Right cardiac atrium (tissue), 5 donors: Measurements from ENCODE around the gene TMEM101. TPM values are rescaled to one million over a fixed set of nuclear protein-coding genes. Genes with fewer than 3 reads are reported as not detected.

Source experiments
- ATAC-seq, 2 donors: fragments of 200-7000 bp; cut with Tn5 transposase; one replicate each; pipeline versions ENCODE4 v1.8.0 to v1.9.1; 2020; ENCODE audit warnings: moderate library complexity in 2 of 2, mild to moderate bottlenecking in 1 of 2
- DNase-seq, 3 donors: peaks; one replicate each; pipeline ENCODE4 v3.0.0-alpha.2; 2020
- H3K27ac ChIP-seq: one replicate; pipeline ENCODE4 v1.5.1; 2013; ENCODE audit warnings: mild to moderate bottlenecking, low read length, control low read depth, moderate library complexity
- H3K27me3 ChIP-seq: one replicate; pipeline ENCODE4 v1.6.1; 2013; ENCODE audit not compliant: control insufficient read depth, insufficient read depth
- H3K4me1 ChIP-seq: one replicate; pipeline ENCODE4 v1.6.1; 2013; ENCODE audit warnings: low read length; ENCODE audit not compliant: control insufficient read depth, insufficient read depth
- H3K4me3 ChIP-seq: one replicate; pipeline ENCODE4 v1.5.1; 2013; ENCODE audit warnings: low read length, control low read depth
- H3K9me3 ChIP-seq: one replicate; pipeline ENCODE4 v1.6.1; 2013; ENCODE audit warnings: low read length; ENCODE audit not compliant: control insufficient read depth
- WGBS: extraction: QIAGEN DNeasy Blood & Tissue Kit; methylation state at CpG from one replicate; pipeline ENCODE4 v1.1.7; 2013; 5-methylcytosine and 5-hydroxymethylcytosine counted together
- intact Hi-C, 4 donors: fragments of 100-400 bp; cut with DNase I; formaldehyde crosslinking; loops; one replicate each; pipeline versions ENCODE4 v1.11.0 to v1.14.0; 2022 to 2023
- polyA plus RNA-seq: library from polyadenylated mRNA; stranded (reverse); fragments of 200-250 nt; gene quantifications from one replicate; pipeline ENCODE4 v1.2.3, GENCODE V29; 2013
- total RNA-seq, 4 donors: library from RNA; stranded (reverse); fragmentation: NEBNext Ultra II Directional; extraction: Animal tissue kit (Norgen Biotek cat#: 25700); gene quantifications; one replicate each; pipeline ENCODE4 v1.2.1, GENCODE V29; 2021
- donor health status: healthy with polysubstance abuse.
- donor health status: DM: no; HTN: yes; CAD: no.
- donor health status: DM: no; HTN: no; CAD: no.
- donor health status: DM: no; HTN: yes; CAD: no; lungs with severe emphysema.
- donor health status: DM: yes; HTN: yes; CAD: no.

TMEM101 gene
- total and polyA plus RNA-seq, 5 donors, result 13.7 to 21.1 (median 19.8) TPM

- no peaks in the 10 kb centered on the region for H3K9me3 ChIP-seq
- H3K27ac ChIP-seq, result no peak overlapping the region
- H3K27me3 ChIP-seq, result no peaks in the 10 kb centered on the region
- peak overlapping the region; percentile 36 for H3K4me3 ChIP-seq
- WGBS, result under 1% methylated on average over 40 of the region's 40 CpGs
- ATAC-seq, result peak; percentile 94
- peaks cover 3% of the 10 kb centered on the region for H3K4me1 ChIP-seq
- peak; percentile 99 to 100 (median 99) for DNase-seq
- intact Hi-C loops, result loop anchor here in 1 of 4 donors (5.0 kb wide), 1 partner anchor 36 kb away; no protein-coding TSS in a partner anchor
Observed at GRCh38 chr17:44006598-44007345, 8.0 kb downstream of the TMEM101 start.

- Histone ChIP-seq H3K27me3 (no peaks in the 10 kb centered on the region), H3K27ac (no peak overlapping the region), H3K4me1 (peaks cover 3% of the 10 kb centered on the region), H3K4me3 (peak overlapping the region; percentile 36), H3K9me3 (no peaks in the 10 kb centered on the region)
- peak in 1 of 2 donors; percentile 1 for ATAC-seq
- no peak for DNase-seq
- 2% methylated on average over 21 of the region's 21 CpGs for WGBS
- intact Hi-C loops, result loop anchor here in 1 of 4 donors (5.0 kb wide), 1 partner anchor 36 kb away; no protein-coding TSS in a partner anchor
Observed at GRCh38 chr17:44006272-44006597, 8.5 kb downstream of the TMEM101 start.

- ATAC-seq (peak; percentile 9 to 10), DNase-seq (peak in 2 of 3 donors; percentile 60 to 75)
- Histone ChIP-seq H3K4me3 (peak overlapping the region; percentile 36), H3K9me3 (no peaks in the 10 kb centered on the region), H3K4me1 (peaks cover 3% of the 10 kb centered on the region), H3K27ac (no peak overlapping the region), H3K27me3 (no peaks in the 10 kb centered on the region)
- WGBS, result 5% methylated on average over 59 of the region's 59 CpGs
- intact Hi-C loops, result loop anchor here in 1 of 4 donors (5.0 kb wide), 1 partner anchor 37 kb away; no protein-coding TSS in a partner anchor
Observed at GRCh38 chr17:44005527-44006271, 9.1 kb downstream of the TMEM101 start.

- Histone ChIP-seq H3K27me3 (no peaks in the 10 kb centered on the region), H3K27ac (no peak overlapping the region), H3K4me1 (peaks cover 3% of the 10 kb centered on the region), H3K9me3 (no peaks in the 10 kb centered on the region), H3K4me3 (peak overlapping the region; percentile 2)
- WGBS, result 4% methylated on average over 71 of the region's 71 CpGs
- peak in 2 of 3 donors; percentile 64 to 71 for DNase-seq
- intact Hi-C loops, result loop anchor here in 1 of 4 donors (5.0 kb wide), 1 partner anchor 37 kb away; no protein-coding TSS in a partner anchor
- no peak for ATAC-seq
Observed at GRCh38 chr17:44004761-44005526, 9.8 kb downstream of the TMEM101 start.

- peak in 2 of 3 donors; percentile 63 to 72 for DNase-seq
- H3K27me3 ChIP-seq, result no peaks in the 10 kb centered on the region
- H3K27ac ChIP-seq, result no peak within 1 kb of the TSS
- intact Hi-C loops, result no loop called here
- peak within 1 kb of the TSS; percentile 36 for H3K4me3 ChIP-seq
- ATAC-seq, result no peak
- no peaks in the 10 kb centered on the region for H3K9me3 ChIP-seq
- WGBS, result 13% methylated on average over 25 of the region's 25 CpGs
- peaks cover 3% of the 10 kb centered on the region for H3K4me1 ChIP-seq
Observed at GRCh38 chr17:44004077-44004760, 10.5 kb downstream of the TMEM101 start, which contains the start of gene NAGS. Gene NAGS, plus strand, starts transcription at chr17:44004622. Its CDS starts 42 bp downstream, at chr17:44004664.

- H3K27me3 ChIP-seq, result no peaks in the 10 kb centered on the region
- peak in 1 of 2 donors; percentile 2 for ATAC-seq
- H3K27ac ChIP-seq, result no peak overlapping the region
- H3K9me3 ChIP-seq, result no peaks in the 10 kb centered on the region
- 62% methylated on average over 9 of the region's 9 CpGs for WGBS
- intact Hi-C loops, result no loop called here
- H3K4me3 ChIP-seq, result no peak overlapping the region
- no peak for DNase-seq
- H3K4me1 ChIP-seq, result peaks cover 3% of the 10 kb centered on the region
Observed at GRCh38 chr17:44002141-44002848, 12.5 kb downstream of the TMEM101 start.

GRCh38 chr17:44001461-44001920 lies 13.3 kb downstream of the TMEM101 start:
- no peaks in the 10 kb centered on the region for H3K27me3 ChIP-seq
- no peak overlapping the region for H3K4me3 ChIP-seq
- peaks cover 3% of the 10 kb centered on the region for H3K4me1 ChIP-seq
- intact Hi-C loops, result no loop called here
- DNase-seq, result no peak
- ATAC-seq, result no peak
- H3K9me3 ChIP-seq, result no peaks in the 10 kb centered on the region
- no peak overlapping the region for H3K27ac ChIP-seq
- 74% methylated on average over 2 of the region's 2 CpGs for WGBS

- no peaks in the 10 kb centered on the region for H3K27me3 ChIP-seq
- ATAC-seq (no peak), DNase-seq (no peak)
- no peak overlapping the region for H3K27ac ChIP-seq
- no peak overlapping the region for H3K4me3 ChIP-seq
- H3K4me1 ChIP-seq, result no peaks in the 10 kb centered on the region
- intact Hi-C loops, result no loop called here
- WGBS, result 82% methylated on average over 6 of the region's 6 CpGs
- H3K9me3 ChIP-seq, result no peaks in the 10 kb centered on the region
Observed at GRCh38 chr17:44000871-44001460, 13.8 kb downstream of the TMEM101 start.

- H3K27me3 ChIP-seq, result no peaks in the 10 kb centered on the region
- no peaks in the 10 kb centered on the region for H3K9me3 ChIP-seq
- H3K4me3 ChIP-seq, result no peak overlapping the region
- WGBS, result 86% methylated on average over 12 of the region's 12 CpGs
- intact Hi-C loops, result no loop called here
- no peaks in the 10 kb centered on the region for H3K4me1 ChIP-seq
- DNase-seq (no peak), ATAC-seq (no peak)
- no peak overlapping the region for H3K27ac ChIP-seq
Observed at GRCh38 chr17:44000141-44000860, 14.5 kb downstream of the TMEM101 start.
